HG02623 (cell line): Measurements from ENCODE around the gene ACTR1B.
"Not testable (repeated sequence)": the region's sequence is repeated elsewhere in the genome, so short reads cannot be mapped to it uniquely, and the experiment has no call there.

Experiments
- ATAC-seq: cut with Tn5 transposase; IDR thresholded peaks from one replicate; pipeline ENCODE4 v1.9.1; 2021; ENCODE audit warnings: moderate library complexity; ENCODE audit not compliant: unreplicated experiment

Gene ACTR1B

DNA sequence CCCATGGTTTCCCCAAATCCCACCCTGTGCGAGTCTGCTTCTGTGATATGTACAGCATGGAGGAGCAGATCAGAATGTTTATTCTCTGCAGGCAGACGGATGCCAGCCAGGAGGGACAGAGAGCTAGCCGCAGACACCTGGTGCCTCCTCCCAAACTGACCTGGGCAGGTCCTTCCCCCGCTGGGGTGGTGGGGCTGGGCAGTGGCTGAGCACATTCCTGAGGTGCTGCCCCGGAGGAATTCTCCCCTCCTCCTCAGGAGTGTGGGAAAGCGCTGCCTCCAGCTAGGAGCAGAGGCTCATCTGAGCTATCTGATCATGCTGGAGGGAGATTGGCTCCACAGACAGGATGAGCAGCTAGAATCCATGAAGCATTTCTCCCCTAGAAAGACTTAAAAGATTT is 27.3 kb upstream of the ACTR1B start:
- no peak for ATAC-seq

DNA sequence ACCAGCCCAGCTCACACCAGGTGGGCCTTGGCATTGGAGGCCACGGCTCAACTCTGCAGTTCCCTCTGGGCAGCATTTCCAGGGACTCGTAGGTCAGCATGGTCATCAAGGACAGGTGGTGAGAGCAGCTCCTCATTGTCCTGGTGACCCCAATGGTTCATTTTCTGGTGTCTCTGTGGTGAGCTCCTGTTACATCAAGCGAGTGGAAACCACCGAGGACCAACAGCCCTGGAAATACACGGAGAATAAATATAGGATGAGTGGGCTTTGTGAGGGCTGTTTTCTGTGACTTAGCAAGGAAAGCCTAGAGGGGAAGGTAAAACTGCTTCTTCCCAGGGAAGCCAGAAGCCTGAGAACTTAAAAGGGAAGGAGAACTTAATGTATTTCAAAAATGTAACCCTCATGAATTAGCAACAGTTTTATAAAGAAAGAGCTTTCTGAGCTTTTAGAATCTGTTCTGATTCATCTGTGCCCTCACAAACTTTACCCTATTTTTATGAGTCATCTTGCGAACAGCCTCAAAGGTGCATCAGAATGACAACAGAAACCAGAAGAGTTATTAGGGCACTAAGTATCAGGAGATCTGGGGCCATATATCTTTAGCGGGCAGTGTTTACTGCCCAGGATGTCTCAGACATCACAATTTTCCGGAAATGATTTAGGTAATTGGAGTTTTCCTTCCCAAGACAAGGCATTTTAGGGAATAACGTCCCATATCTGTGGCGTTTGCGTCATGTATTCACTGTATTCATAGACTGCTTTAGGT is 24.4 kb upstream of the ACTR1B start:
- ATAC-seq = no peak

DNA sequence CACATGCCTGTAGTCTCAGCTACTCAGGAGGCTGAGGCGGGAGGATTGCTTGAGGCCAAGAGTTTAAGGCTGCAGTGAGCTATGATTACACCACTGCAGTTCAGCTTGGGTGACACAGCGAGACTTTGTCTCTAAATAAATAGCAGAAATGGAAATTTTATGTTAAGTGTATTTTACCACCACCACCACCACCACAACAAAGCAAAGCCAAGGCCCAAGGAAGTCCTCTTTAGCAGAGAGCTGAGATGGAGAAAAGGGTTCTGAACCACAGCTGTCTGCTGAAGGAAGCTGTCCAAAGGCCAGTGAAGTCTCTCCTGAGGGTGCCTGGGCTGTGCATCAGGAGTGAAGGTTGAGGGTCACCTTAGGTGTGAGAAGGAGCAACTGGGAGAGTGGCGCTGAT is 23.4 kb upstream of the ACTR1B start:
- not testable (repeated sequence) for ATAC-seq

- ATAC-seq = no peak
Measured at GRCh38 chr2:97678298-97678697, 14.5 kb upstream of the ACTR1B start.

GRCh38 chr2:97677480-97677879 is 13.6 kb upstream of the ACTR1B start:
- no peak for ATAC-seq

DNA sequence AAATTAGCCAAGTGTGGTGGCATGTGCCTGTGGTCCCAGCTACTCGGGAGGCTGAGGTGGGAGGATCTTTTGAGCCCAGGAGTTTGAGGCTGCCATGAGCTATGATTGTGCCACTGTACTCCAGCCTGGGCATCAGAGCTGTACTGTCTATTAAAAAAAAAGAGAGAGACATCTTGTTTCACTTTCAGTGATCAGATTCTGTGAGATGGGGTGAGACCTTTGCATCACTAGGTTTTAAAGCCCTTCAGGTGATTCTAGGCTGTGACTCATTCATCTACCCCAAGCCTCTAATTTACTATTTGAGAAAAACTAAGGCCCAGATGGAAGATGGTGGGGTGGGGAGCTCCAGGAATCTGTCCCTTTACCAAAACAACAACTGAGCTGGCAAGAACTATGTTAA is 12.8 kb upstream of the ACTR1B start:
- ATAC-seq = no peak

DNA sequence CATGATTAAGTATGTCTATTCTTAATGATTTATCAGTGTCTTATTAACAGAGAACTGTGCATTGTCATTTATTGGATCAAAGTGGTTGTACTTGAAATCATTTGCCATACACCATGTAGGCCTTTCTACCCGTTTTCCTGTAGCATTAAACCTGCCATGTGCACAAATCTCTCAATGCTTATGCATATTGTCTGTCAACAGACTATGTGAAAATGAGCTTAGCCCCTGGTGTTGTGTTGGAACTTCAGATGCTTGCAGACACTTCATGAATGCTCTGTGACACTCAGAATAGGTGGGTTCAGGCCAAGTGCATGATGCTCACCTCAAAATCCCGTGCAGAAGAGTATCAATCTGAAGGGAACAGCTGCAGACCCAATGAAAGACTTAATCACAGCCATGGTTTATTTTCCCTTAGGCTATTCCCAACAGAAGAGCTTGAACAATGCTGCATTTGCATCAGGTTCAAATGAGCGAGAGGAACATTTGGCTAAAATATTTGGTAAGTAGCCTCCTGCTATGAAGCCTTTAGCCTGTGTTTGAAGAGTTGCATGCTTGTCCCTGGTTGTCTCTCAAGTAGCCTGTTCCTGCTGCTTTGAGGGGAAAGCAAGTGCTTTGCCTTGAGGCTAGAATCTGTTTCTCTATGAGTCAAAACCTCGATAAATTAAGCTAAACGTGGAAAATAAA is 11.7 kb upstream of the ACTR1B start:
- no peak for ATAC-seq

DNA sequence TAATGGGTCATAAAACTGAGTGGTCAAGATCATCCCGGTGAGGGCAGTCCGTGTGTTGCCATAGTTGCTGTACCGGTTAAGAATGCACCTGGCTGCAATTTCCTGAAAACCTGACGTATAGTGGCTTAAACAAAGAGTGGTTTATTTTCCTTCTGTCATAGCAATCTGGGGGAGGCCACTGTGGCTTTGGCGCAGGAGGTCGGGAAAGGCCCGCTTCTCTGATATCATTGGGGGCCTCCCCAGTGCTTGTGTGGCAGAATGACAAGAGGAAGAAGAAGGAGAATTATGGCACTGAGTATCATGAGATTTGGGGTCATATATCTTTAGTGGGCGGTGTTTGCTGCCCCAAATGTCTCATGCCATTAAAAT is 10.1 kb upstream of the ACTR1B start:
- ATAC-seq = no peak

GRCh38 chr2:97673182-97673914 is 9.5 kb upstream of the ACTR1B start:
- no peak for ATAC-seq

- not testable (repeated sequence) for ATAC-seq
Measured at GRCh38 chr2:97672606-97673140, 8.8 kb upstream of the ACTR1B start.

GRCh38 chr2:97671526-97671925 is 7.7 kb upstream of the ACTR1B start:
- ATAC-seq = no peak

- ATAC-seq = no peak
Measured at GRCh38 chr2:97670471-97670870, 6.6 kb upstream of the ACTR1B start.

GRCh38 chr2:97669448-97669847 is 5.6 kb upstream of the ACTR1B start, which contains the start of gene C2orf92:
TSS of gene C2orf92 (plus strand) at chr2:97669713. CDS start at chr2:97669789, 76 bp downstream.
- no peak for ATAC-seq

GRCh38 chr2:97664636-97664970 is 759 bp upstream of the ACTR1B start:
- ATAC-seq = no peak

DNA sequence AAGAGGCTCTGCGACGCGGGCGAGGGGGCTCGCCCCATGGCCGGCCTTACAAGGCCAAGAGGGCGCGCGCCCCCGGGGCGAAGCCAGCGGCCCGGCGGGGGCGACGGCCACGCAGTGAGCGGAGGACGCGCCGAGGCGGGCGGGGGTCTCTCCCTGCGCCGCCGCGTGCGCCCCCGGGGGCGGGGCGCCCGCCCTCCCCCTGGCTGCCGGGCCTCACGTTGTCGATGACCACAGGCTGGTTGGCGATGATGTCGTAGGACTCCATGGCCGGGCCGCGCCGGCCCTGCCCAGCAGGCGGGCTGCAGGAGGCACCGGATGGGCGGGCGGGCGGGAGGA is 250 bp downstream of the ACTR1B start:
- ATAC-seq = no peak

- ATAC-seq = peak; percentile 37
Measured at GRCh38 chr2:97662895-97663625, 784 bp downstream of the ACTR1B start.

DNA sequence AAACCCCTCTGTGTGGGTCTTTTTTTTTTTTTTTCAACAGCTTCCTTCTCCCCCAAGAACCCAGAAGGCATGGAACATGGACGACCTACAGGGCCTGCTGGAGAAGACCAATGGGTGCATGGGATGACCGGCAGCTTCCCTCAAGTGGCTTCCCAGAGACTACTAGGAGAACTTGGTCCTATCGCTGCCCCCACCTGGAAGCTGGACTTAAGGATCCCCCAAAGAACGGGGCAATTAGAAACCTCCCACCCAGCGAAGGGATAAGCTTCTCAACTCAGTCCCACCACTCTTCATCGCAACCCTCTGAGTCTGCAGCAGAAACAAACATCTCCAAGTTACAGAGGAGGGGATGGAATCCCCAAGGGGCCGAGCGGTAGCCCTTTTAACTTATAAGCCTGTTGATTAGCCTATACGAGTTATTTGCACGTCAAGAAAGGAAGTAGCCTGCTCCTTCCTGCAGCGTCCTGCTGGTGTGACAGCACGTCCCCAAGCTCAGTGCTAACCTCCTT is 1.4 kb downstream of the ACTR1B start:
- ATAC-seq = no peak

DNA sequence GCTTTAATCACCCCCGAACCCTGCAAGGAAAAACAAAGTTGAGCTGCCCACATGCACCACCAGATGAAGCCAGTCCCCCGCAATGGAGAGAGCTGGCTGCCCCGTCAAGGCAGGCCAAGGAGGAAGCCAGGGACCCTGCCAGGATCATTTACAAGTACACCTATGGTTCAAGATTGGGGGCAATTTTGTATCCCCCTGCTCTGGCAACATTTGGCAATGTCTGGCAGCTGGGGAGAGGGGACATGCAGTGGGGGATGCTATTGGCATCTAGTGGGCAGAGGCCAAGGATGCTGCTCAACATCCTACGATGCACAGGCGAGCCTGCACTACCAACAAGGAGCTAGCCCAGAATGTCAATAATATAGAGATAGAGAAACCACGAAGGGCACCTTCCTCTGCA is 1.9 kb downstream of the ACTR1B start:
- ATAC-seq = no peak

DNA sequence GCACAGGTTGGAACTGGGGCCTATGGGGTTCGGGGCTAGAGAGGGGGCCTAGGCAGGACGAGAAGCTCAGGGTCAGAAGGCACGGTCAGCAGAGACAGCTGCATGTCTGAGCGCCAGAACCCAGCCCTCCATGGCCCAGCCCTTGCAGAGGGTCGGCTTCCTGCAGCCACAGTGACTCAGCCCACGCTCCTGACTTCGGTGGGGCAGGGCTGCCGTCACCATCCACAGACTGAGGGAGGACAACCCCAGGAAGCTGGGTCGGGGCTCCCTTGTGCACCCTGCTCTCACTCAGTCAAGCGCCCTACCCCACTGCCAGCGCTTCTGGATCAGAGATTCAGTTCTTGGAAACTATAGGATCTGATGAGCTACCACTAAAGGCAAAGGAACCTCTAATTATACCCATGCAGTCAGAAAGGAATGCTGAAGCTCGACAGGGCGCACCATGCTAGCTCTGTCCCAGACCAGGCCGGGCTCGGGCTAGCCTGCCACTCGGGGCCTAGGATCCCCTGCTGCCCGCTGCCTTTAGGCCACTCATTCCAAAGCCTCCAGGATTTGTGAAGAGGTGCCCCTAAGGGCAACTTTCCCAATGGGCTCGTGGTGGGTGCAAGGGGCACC is 3.0 kb downstream of the ACTR1B start:
- no peak for ATAC-seq

DNA sequence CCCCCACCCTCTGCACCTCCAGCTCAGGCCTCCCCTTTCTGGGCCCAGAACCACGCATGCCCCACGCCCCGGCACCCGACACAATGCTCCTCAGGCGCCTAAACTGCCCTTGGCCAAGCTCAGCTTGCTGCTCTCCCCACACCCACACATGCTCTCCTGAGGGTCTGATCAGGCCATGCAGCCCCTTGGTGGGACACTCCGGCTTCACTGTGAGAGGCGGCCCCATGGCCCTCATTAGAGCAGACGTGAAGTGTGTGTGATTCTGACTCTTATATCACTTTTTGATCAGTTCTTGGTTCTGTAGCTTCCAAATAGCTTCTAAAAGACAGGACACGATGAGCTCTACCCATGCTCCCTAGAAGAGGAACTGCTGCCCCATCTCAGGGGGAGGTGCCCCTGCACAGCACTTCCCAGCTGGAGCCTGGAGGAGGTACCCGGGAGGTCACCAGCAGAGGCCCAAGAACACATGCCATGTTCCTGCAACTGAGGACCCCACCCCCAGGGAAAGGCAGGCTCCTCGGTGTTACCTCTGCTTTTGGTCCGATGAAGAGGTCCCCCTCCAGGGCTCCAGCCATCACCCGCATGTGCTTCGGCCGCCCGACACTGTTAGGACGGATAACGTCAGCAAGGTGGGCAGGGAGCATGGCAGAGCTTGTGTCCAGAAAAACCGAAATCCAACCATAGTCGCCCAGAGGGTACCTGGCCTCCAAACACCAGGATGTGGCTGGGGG is 3.6 kb downstream of the ACTR1B start:
- ATAC-seq = no peak
